ENCODE results near the gene ARHGDIG. TPM values are rescaled to one million over a fixed set of nuclear protein-coding genes. Genes with fewer than 3 reads are reported as not detected.
A peak's percentile ranks its signal among the peaks of the same experiment; 100 is the strongest.

Gene ARHGDIG
- total RNA-seq, 1 experiment from 2014 or later = not detected

DNA sequence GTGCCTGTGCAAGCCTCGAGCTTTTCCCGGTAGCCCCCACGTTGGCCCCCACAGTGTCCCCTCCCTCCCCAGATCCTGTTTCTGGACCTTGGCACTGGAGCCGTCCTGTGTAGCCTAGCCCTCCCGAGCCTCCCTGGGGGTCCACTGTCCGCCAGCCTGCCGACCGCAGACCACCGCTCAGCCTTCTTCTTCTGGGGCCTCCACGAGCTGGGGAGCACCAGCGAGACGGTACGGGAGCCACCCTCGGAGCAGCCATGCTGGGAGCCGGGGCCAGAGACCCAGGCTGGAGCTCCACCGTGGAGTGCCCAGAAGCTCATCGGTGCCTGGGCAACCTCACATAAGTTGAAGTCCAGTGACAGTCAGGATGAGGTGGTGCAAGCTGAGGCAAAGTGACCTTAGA is 16.4 kb upstream of the ARHGDIG start:
- peaks cover 18% of the 10 kb centered on the region for H3K4me1 Mint-ChIP-seq (ENCODE audit: insufficient read depth, unreplicated experiment)
- TF ChIP-seq, protein P1, sequence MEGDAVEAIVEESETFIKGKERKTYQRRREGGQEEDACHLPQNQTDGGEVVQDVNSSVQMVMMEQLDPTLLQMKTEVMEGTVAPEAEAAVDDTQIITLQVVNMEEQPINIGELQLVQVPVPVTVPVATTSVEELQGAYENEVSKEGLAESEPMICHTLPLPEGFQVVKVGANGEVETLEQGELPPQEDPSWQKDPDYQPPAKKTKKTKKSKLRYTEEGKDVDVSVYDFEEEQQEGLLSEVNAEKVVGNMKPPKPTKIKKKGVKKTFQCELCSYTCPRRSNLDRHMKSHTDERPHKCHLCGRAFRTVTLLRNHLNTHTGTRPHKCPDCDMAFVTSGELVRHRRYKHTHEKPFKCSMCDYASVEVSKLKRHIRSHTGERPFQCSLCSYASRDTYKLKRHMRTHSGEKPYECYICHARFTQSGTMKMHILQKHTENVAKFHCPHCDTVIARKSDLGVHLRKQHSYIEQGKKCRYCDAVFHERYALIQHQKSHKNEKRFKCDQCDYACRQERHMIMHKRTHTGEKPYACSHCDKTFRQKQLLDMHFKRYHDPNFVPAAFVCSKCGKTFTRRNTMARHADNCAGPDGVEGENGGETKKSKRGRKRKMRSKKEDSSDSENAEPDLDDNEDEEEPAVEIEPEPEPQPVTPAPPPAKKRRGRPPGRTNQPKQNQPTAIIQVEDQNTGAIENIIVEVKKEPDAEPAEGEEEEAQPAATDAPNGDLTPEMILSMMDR (IDR thresholded peaks at IDR 0.05; ENCODE audit: unreplicated experiment) = no peak
- peaks cover 47% of the 10 kb centered on the region for H3K36me3 Mint-ChIP-seq (ENCODE audit: insufficient read depth, unreplicated experiment)
- no peaks in the 10 kb centered on the region for H3K9me3 Mint-ChIP-seq (ENCODE audit: unreplicated experiment)
- CTCF ChIA-PET = interaction anchor here (0.6 kb wide), 1 partner anchor 158 kb away, joined by 3 read pairs; no protein-coding TSS in a partner anchor
- no TSS peak for BruUV-seq (replicated peaks)
- no peaks in the 10 kb centered on the region for H3K27me3 Mint-ChIP-seq (ENCODE audit: insufficient read depth, unreplicated experiment)
- H3K4me3 Mint-ChIP-seq (ENCODE audit: unreplicated experiment) = no peak overlapping the region
- POLR2A ChIA-PET = interaction anchor here (1.5 kb wide), 1 partner anchor 29 kb away, joined by 6 read pairs; the partner anchor contains the start of gene FAM234A
- no peak overlapping the region for H3K27ac Mint-ChIP-seq (ENCODE audit: low read depth, unreplicated experiment)
- intact Hi-C loops (cut with micrococcal nuclease) = no loop called here
- no peak for DNase-seq (ENCODE audit: unreplicated experiment)

DNA sequence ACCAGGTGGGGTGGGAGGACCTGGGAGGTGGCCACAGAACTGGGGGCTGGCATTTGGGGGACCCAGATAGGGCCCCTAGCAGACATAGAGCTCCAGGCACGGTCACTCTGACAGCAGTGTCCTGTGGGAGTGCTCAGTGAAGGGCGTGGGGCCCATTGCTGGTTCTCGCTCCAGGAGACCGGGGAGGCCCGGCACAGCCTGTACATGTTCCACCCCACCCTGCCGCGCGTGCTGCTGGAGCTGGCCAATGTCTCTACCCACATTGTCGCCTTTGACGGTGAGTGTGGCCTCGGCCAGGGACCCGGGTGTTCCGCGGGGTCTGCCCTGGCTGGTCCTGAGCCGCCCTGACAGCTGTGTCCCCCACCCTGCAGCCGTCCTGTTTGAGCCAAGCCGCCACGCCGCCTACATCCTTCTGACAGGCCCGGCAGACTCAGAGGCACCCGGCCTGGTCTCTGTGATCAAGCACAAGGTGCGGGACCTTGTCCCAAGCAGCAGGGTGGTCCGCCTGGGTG is 15.9 kb upstream of the ARHGDIG start:
- TF ChIP-seq, protein P1 (IDR thresholded peaks at IDR 0.05; ENCODE audit: unreplicated experiment) = no peak
- Mint-ChIP-seq H3K36me3 (ENCODE audit: insufficient read depth, unreplicated experiment) (peaks cover 43% of the 10 kb centered on the region), H3K4me1 (ENCODE audit: insufficient read depth, unreplicated experiment) (peaks cover 18% of the 10 kb centered on the region), H3K27me3 (ENCODE audit: insufficient read depth, unreplicated experiment) (no peaks in the 10 kb centered on the region), H3K4me3 (ENCODE audit: unreplicated experiment) (no peak overlapping the region), H3K27ac (ENCODE audit: low read depth, unreplicated experiment) (no peak overlapping the region), H3K9me3 (ENCODE audit: unreplicated experiment) (no peaks in the 10 kb centered on the region)
- ChIA-PET POLR2A (interaction anchor here (1.5 kb wide), 1 partner anchor 29 kb away, joined by 6 read pairs; the partner anchor contains the start of gene FAM234A), CTCF (no interaction called here)
- DNase-seq (ENCODE audit: unreplicated experiment) = no peak
- BruUV-seq (replicated peaks) = no TSS peak
- intact Hi-C loops (cut with micrococcal nuclease) = no loop called here

GRCh38 chr16:265002-265529 is 15.3 kb upstream of the ARHGDIG start:
- H3K4me3 Mint-ChIP-seq (ENCODE audit: unreplicated experiment) = no peak overlapping the region
- TF ChIP-seq, protein P1 (IDR thresholded peaks at IDR 0.05; ENCODE audit: unreplicated experiment) = no peak
- no peaks in the 10 kb centered on the region for H3K27me3 Mint-ChIP-seq (ENCODE audit: insufficient read depth, unreplicated experiment)
- CTCF ChIA-PET = no interaction called here
- POLR2A ChIA-PET = interaction anchor here (1.5 kb wide), 1 partner anchor 30 kb away, joined by 6 read pairs; the partner anchor contains the start of gene FAM234A
- peaks cover 18% of the 10 kb centered on the region for H3K4me1 Mint-ChIP-seq (ENCODE audit: insufficient read depth, unreplicated experiment)
- intact Hi-C loops (cut with micrococcal nuclease) = no loop called here
- no peaks in the 10 kb centered on the region for H3K9me3 Mint-ChIP-seq (ENCODE audit: unreplicated experiment)
- no peak for DNase-seq (ENCODE audit: unreplicated experiment)
- H3K36me3 Mint-ChIP-seq (ENCODE audit: insufficient read depth, unreplicated experiment) = peaks cover 38% of the 10 kb centered on the region
- no peak overlapping the region for H3K27ac Mint-ChIP-seq (ENCODE audit: low read depth, unreplicated experiment)
- no TSS peak for BruUV-seq (replicated peaks)

DNA sequence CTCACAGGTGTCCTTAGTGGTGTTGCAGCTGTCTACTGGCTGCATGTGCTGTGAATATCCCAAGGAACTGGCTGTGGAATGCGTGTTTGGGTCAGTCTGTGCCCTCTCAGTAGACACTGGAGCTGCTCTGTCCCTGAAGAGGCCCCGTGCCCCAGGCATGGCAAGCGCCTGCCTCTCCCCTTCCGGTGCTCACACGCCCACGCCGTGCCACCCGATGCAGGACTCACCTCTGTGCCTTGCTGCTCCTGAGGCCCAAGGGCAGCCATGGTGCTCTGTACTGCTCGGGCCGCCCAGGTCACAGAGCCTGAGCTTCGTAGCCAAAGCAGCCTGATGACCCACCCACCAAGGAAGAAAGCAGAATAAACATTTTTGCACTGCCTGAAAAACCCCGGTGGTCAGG is 14.7 kb upstream of the ARHGDIG start:
- peak; percentile 59 for DNase-seq (ENCODE audit: unreplicated experiment)
- H3K4me3 Mint-ChIP-seq (ENCODE audit: unreplicated experiment) = no peak overlapping the region
- no peaks in the 10 kb centered on the region for H3K9me3 Mint-ChIP-seq (ENCODE audit: unreplicated experiment)
- intact Hi-C loops (cut with micrococcal nuclease) = no loop called here
- H3K36me3 Mint-ChIP-seq (ENCODE audit: insufficient read depth, unreplicated experiment) = peaks cover 32% of the 10 kb centered on the region
- BruUV-seq (replicated peaks) = TSS peak; percentile 49
- H3K27me3 Mint-ChIP-seq (ENCODE audit: insufficient read depth, unreplicated experiment) = no peaks in the 10 kb centered on the region
- H3K27ac Mint-ChIP-seq (ENCODE audit: low read depth, unreplicated experiment) = no peak overlapping the region
- TF ChIP-seq, protein P1 (IDR thresholded peaks at IDR 0.05; ENCODE audit: unreplicated experiment) = no peak
- POLR2A ChIA-PET = no interaction called here
- H3K4me1 Mint-ChIP-seq (ENCODE audit: insufficient read depth, unreplicated experiment) = peaks cover 18% of the 10 kb centered on the region
- CTCF ChIA-PET = no interaction called here
